Left lung (tissue), 10 donors: ENCODE data around the gene MFSD2A. TPM values are rescaled to one million over a fixed set of nuclear protein-coding genes. Genes with fewer than 3 reads are reported as not detected.

Experiments
- ATAC-seq: fragments of 200-7000 bp; cut with Tn5 transposase; one replicate; pipeline ENCODE4 v1.9.1; 2020; ENCODE audit warnings: moderate library complexity
- DNase-seq, 4 donors: peaks; one replicate each; pipeline ENCODE4 v3.0.0-alpha.2; 2013 to 2020
- H3K27ac ChIP-seq, 2 donors: fragments of 200-600 bp; sonication (generic) in 1 of 2; one replicate each; pipeline versions ENCODE4 v1.5.0 to v1.8.0; 2020 to 2021
- H3K27me3 ChIP-seq, 2 donors: fragments of 200-600 bp; sonication (generic) in 1 of 2; one replicate each; pipeline versions ENCODE4 v1.5.0 to v1.8.0; 2020 to 2021
- H3K36me3 ChIP-seq, 2 donors: fragments of 200-600 bp; sonication (generic) in 1 of 2; one replicate each; pipeline versions ENCODE4 v1.5.0 to v1.8.0; 2020 to 2021
- H3K4me1 ChIP-seq, 2 donors: fragments of 200-600 bp; one replicate each; pipeline ENCODE4 v1.8.0; 2021
- H3K4me3 ChIP-seq, 2 donors: fragments of 200-600 bp; sonication (generic) in 1 of 2; one replicate each; pipeline versions ENCODE4 v1.5.0 to v1.8.0; 2020 to 2021; ENCODE audit warnings: mild to moderate bottlenecking in 1 of 2
- H3K9me3 ChIP-seq, 2 donors: fragments of 200-600 bp; sonication (generic) in 1 of 2; one replicate each; pipeline versions ENCODE4 v1.5.0 to v1.8.0; 2020 to 2021
- intact Hi-C, 2 donors: fragments of 100-400 bp; cut with DNase I; formaldehyde crosslinking; loops; one replicate each; pipeline versions ENCODE4 v1.11.2 to v1.14.2; 2022
- polyA plus RNA-seq, 6 donors: library from polyadenylated mRNA; unstranded; fragments of 120-200 nt; gene quantifications; one replicate each; pipeline ENCODE4 v1.2.1, GENCODE V29; 2013; ENCODE audit not compliant: insufficient read length in 6 of 6
- total RNA-seq, 2 donors: library from RNA; stranded (reverse); fragmentation: NEBNext Ultra II Directional; extraction: Animal tissue kit (Norgen Biotek cat#: 25700); gene quantifications; one replicate each; pipeline ENCODE4 v1.2.1, GENCODE V29; 2021
- TF ChIP-seq, protein P1 (sequence below), 2 donors: fragments of 200-600 bp; sonication (generic) in 1 of 2; IDR thresholded peaks; one replicate each; pipeline versions ENCODE4 v1.5.0 to v1.8.0; 2021; ENCODE audit warnings: antibody characterized with exemption in 2 of 2
- donor health status: DM: no; HTN: yes; CAD: no.
- donor health status: DM: no; HTN: no; CAD: no.

Gene MFSD2A
- total and polyA plus RNA-seq, 8 donors: 56.3 to 214 (median 135) TPM

DNA sequence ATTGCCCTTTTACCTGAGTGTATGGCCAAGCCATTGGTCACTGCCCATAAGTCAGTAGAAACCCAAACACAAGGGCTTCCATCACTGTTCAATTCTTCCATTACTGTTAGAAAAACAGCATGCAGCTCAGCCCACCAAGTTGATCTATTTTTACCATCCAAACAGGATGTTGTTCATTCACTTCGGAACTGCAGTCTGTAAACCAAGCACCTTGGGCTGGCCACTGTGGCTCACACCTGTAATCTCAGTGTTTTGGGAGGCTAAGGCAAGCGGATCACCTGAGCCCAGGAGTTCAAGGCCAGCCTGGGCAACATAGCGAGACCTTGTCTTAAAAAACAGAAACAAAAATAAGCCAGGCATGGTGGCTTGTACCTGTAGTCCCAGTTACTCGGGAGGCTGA lies 8.7 kb upstream of the MFSD2A start:
- DNase-seq: no peak
- no peak for ATAC-seq
- intact Hi-C loops: no loop called here
- H3K36me3 ChIP-seq: no peaks in the 10 kb centered on the region
- peaks cover 3 to 4% of the 10 kb centered on the region in 2 donors for H3K4me1 ChIP-seq
- H3K27ac ChIP-seq: no peak overlapping the region
- no peak overlapping the region for H3K4me3 ChIP-seq
- TF ChIP-seq, protein P1, sequence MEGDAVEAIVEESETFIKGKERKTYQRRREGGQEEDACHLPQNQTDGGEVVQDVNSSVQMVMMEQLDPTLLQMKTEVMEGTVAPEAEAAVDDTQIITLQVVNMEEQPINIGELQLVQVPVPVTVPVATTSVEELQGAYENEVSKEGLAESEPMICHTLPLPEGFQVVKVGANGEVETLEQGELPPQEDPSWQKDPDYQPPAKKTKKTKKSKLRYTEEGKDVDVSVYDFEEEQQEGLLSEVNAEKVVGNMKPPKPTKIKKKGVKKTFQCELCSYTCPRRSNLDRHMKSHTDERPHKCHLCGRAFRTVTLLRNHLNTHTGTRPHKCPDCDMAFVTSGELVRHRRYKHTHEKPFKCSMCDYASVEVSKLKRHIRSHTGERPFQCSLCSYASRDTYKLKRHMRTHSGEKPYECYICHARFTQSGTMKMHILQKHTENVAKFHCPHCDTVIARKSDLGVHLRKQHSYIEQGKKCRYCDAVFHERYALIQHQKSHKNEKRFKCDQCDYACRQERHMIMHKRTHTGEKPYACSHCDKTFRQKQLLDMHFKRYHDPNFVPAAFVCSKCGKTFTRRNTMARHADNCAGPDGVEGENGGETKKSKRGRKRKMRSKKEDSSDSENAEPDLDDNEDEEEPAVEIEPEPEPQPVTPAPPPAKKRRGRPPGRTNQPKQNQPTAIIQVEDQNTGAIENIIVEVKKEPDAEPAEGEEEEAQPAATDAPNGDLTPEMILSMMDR (IDR thresholded peaks at IDR 0.05): no peak
- no peaks in the 10 kb centered on the region for H3K9me3 ChIP-seq
- H3K27me3 ChIP-seq: no peaks in the 10 kb centered on the region

GRCh38 chr1:39947260-39947659 lies 7.7 kb upstream of the MFSD2A start:
- Histone ChIP-seq H3K4me3 (no peak overlapping the region), H3K36me3 (no peaks in the 10 kb centered on the region), H3K27ac (no peak overlapping the region), H3K27me3 (no peaks in the 10 kb centered on the region), H3K4me1 (peaks cover 0 to under 1% of the 10 kb centered on the region in 2 donors), H3K9me3 (no peaks in the 10 kb centered on the region)
- ATAC-seq (no peak), DNase-seq (no peak)
- intact Hi-C loops: no loop called here
- TF ChIP-seq, protein P1 (IDR thresholded peaks at IDR 0.05): no peak

- H3K4me3 ChIP-seq: no peak overlapping the region
- no peak for DNase-seq
- ATAC-seq: no peak
- intact Hi-C loops: no loop called here
- H3K9me3 ChIP-seq: no peaks in the 10 kb centered on the region
- H3K27ac ChIP-seq: no peak overlapping the region
- H3K4me1 ChIP-seq: peaks cover 6 to 14% of the 10 kb centered on the region in 2 donors
- H3K27me3 ChIP-seq: no peaks in the 10 kb centered on the region
- no peaks in the 10 kb centered on the region for H3K36me3 ChIP-seq
- TF ChIP-seq, protein P1 (IDR thresholded peaks at IDR 0.05): no peak
Measured at GRCh38 chr1:39949891-39950290, 5.1 kb upstream of the MFSD2A start.

DNA sequence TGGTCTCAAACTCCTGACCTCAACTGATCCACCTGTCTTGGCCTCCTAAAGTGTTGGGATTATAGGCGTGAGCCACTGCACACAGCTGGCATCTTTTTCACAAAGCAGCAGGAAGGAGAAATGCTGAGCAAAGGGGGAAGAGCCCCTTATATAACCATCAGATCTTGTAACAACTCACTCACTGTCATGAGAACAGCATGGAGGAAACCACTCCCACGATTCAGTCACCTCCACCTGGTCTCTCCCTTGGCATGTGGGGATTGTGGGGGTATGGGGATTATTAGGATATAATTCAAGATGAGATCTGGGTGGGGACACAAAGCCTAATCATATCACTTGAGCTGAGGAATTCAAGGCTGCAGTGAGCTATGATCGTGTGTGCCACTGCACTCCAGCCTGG lies 3.0 kb upstream of the MFSD2A start:
- intact Hi-C loops: no loop called here
- Histone ChIP-seq H3K27ac (no peak overlapping the region), H3K9me3 (no peaks in the 10 kb centered on the region), H3K4me1 (peaks cover 6 to 30% of the 10 kb centered on the region in 2 donors), H3K27me3 (peaks cover 0 to 20% of the 10 kb centered on the region in 2 donors), H3K4me3 (no peak overlapping the region), H3K36me3 (no peaks in the 10 kb centered on the region)
- TF ChIP-seq, protein P1 (IDR thresholded peaks at IDR 0.05): no peak
- ATAC-seq (no peak), DNase-seq (no peak)

DNA sequence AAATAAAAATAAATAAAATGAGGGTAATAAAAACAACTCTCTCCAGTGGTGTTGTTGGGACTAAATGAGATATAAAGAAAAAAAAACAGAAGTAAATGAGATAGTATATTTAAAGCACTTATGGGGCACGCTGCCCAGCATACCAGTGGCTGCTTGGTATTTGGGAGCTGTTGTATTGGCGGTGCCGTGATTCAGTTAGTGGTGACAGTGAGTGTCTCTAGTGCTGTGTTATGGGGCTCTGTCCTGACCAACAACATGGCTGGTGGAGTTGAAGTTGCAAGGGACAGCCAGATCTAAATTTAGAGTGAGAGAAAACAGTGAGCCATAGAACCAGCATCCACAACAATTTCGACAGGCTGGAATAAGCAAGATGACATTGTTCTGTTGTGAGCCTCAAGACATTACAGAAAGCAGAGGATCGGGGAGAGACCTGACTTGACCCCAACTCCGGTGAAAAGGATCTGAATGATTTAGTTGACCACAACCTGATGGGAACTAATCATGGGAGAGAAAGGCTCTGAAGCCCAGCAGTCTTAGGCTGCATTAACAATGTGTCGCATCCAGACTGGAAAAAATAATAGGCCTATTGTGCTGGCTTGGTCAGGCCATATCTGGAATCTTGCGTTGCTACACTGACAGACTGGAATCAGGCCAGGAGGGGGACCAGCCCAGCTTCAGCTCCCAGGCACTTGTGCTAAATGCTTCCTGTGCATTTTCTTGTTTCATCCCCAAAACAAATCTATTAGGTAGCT lies 2.4 kb upstream of the MFSD2A start:
- no peak overlapping the region for H3K27ac ChIP-seq
- ATAC-seq: no peak
- no peak overlapping the region for H3K4me3 ChIP-seq
- H3K9me3 ChIP-seq: no peaks in the 10 kb centered on the region
- intact Hi-C loops: no loop called here
- H3K36me3 ChIP-seq: peaks cover 0 to 5% of the 10 kb centered on the region in 2 donors
- peaks cover 0 to 26% of the 10 kb centered on the region in 2 donors for H3K27me3 ChIP-seq
- DNase-seq: peak in 1 of 4 donors; percentile 47
- TF ChIP-seq, protein P1 (IDR thresholded peaks at IDR 0.05): no peak
- peaks cover 6 to 32% of the 10 kb centered on the region in 2 donors for H3K4me1 ChIP-seq
